Measurements from ENCODE around the gene SENP6.
A peak's percentile ranks its signal among the peaks of the same experiment; 100 is the strongest.
"Not testable (repeated sequence)": the region's sequence is repeated elsewhere in the genome, so short reads cannot be mapped to it uniquely, and the experiment has no call there.

SENP6 gene

GRCh38 chr6:75723382-75723781 is 121.7 kb downstream of the SENP6 start:
- no peak overlapping the region for H3K9ac ChIP-seq (ENCODE audit: low read depth, low read length)
- H3K4me1 ChIP-seq (ENCODE audit: insufficient read depth, low read length) = no peaks in the 10 kb centered on the region
- no peaks in the 10 kb centered on the region for H3K36me3 ChIP-seq (ENCODE audit: insufficient read depth, low read length)
- H3K9me3 ChIP-seq (ENCODE audit: control insufficient read depth, insufficient read depth, low read length) = no peaks in the 10 kb centered on the region

- H3K4me1 ChIP-seq (ENCODE audit: insufficient read depth, low read length) = no peaks in the 10 kb centered on the region
- H3K36me3 ChIP-seq (ENCODE audit: insufficient read depth, low read length) = no peaks in the 10 kb centered on the region
- no peaks in the 10 kb centered on the region for H3K9me3 ChIP-seq (ENCODE audit: control insufficient read depth, insufficient read depth, low read length)
- H3K9ac ChIP-seq (ENCODE audit: low read depth, low read length) = no peak overlapping the region
Observed at GRCh38 chr6:75727206-75727605, 125.5 kb downstream of the SENP6 start.

GRCh38 chr6:75731029-75731428 is 129.3 kb downstream of the SENP6 start:
- not testable (repeated sequence) for H3K9me3 ChIP-seq (ENCODE audit: control insufficient read depth, insufficient read depth, low read length); H3K9ac ChIP-seq (ENCODE audit: low read depth, low read length); H3K36me3 ChIP-seq (ENCODE audit: insufficient read depth, low read length); H3K4me1 ChIP-seq (ENCODE audit: insufficient read depth, low read length)

GRCh38 chr6:75735491-75736186 is 134.0 kb downstream of the SENP6 start:
- Histone ChIP-seq H3K4me1 (ENCODE audit: insufficient read depth, low read length) (no peaks in the 10 kb centered on the region), H3K9me3 (ENCODE audit: control insufficient read depth, insufficient read depth, low read length) (no peaks in the 10 kb centered on the region), H3K9ac (ENCODE audit: low read depth, low read length) (no peak overlapping the region), H3K36me3 (ENCODE audit: insufficient read depth, low read length) (no peaks in the 10 kb centered on the region)

GRCh38 chr6:75743971-75744370 is 142.3 kb downstream of the SENP6 start:
- H3K9ac ChIP-seq (ENCODE audit: low read depth, low read length) = no peak overlapping the region

GRCh38 chr6:75745404-75745803 is 143.7 kb downstream of the SENP6 start:
- no peak overlapping the region for H3K9ac ChIP-seq (ENCODE audit: low read depth, low read length)
- H3K4me1 ChIP-seq (ENCODE audit: insufficient read depth, low read length) = no peaks in the 10 kb centered on the region
- H3K9me3 ChIP-seq (ENCODE audit: control insufficient read depth, insufficient read depth, low read length) = no peaks in the 10 kb centered on the region
- H3K36me3 ChIP-seq (ENCODE audit: insufficient read depth, low read length) = no peaks in the 10 kb centered on the region

More at GRCh38 chr6:75743971-75744370, 142.3 kb downstream of the SENP6 start:
- H3K4me1 ChIP-seq (ENCODE audit: insufficient read depth, low read length) = no peaks in the 10 kb centered on the region
- H3K36me3 ChIP-seq (ENCODE audit: insufficient read depth, low read length) = no peaks in the 10 kb centered on the region
- no peaks in the 10 kb centered on the region for H3K9me3 ChIP-seq (ENCODE audit: control insufficient read depth, insufficient read depth, low read length)

- Histone ChIP-seq H3K9ac (ENCODE audit: low read depth, low read length) (no peak overlapping the region), H3K4me1 (ENCODE audit: insufficient read depth, low read length) (no peaks in the 10 kb centered on the region), H3K36me3 (ENCODE audit: insufficient read depth, low read length) (no peaks in the 10 kb centered on the region), H3K9me3 (ENCODE audit: control insufficient read depth, insufficient read depth, low read length) (no peaks in the 10 kb centered on the region)
Observed at GRCh38 chr6:75746221-75746620, 144.5 kb downstream of the SENP6 start.

GRCh38 chr6:75747152-75747992 is 145.7 kb downstream of the SENP6 start:
- Histone ChIP-seq H3K9me3 (ENCODE audit: control insufficient read depth, insufficient read depth, low read length) (no peaks in the 10 kb centered on the region), H3K36me3 (ENCODE audit: insufficient read depth, low read length) (no peaks in the 10 kb centered on the region), H3K4me1 (ENCODE audit: insufficient read depth, low read length) (no peaks in the 10 kb centered on the region), H3K9ac (ENCODE audit: low read depth, low read length) (no peak overlapping the region)

- peak overlapping the region; percentile 86 for H3K9ac ChIP-seq (ENCODE audit: low read depth, low read length)
- H3K36me3 ChIP-seq (ENCODE audit: insufficient read depth, low read length) = no peaks in the 10 kb centered on the region
- H3K4me1 ChIP-seq (ENCODE audit: insufficient read depth, low read length) = no peaks in the 10 kb centered on the region
- no peaks in the 10 kb centered on the region for H3K9me3 ChIP-seq (ENCODE audit: control insufficient read depth, insufficient read depth, low read length)
Observed at GRCh38 chr6:75748003-75748742, 146.5 kb downstream of the SENP6 start.

GRCh38 chr6:75748743-75749538 is 147.3 kb downstream of the SENP6 start, which contains the start of gene MYO6:
MYO6 (plus strand) TSS chr6:75749239; CDS start chr6:75817548, 68,309 bp downstream.
- Histone ChIP-seq H3K36me3 (ENCODE audit: insufficient read depth, low read length) (no peaks in the 10 kb centered on the region), H3K9ac (ENCODE audit: low read depth, low read length) (peak within 1 kb of the TSS; percentile 86), H3K9me3 (ENCODE audit: control insufficient read depth, insufficient read depth, low read length) (no peaks in the 10 kb centered on the region), H3K4me1 (ENCODE audit: insufficient read depth, low read length) (no peaks in the 10 kb centered on the region)

GRCh38 chr6:75751443-75751842 is 149.8 kb downstream of the SENP6 start:
- Histone ChIP-seq H3K4me1 (ENCODE audit: insufficient read depth, low read length) (no peaks in the 10 kb centered on the region), H3K9me3 (ENCODE audit: control insufficient read depth, insufficient read depth, low read length) (no peaks in the 10 kb centered on the region), H3K9ac (ENCODE audit: low read depth, low read length) (no peak overlapping the region), H3K36me3 (ENCODE audit: insufficient read depth, low read length) (no peaks in the 10 kb centered on the region)

- Histone ChIP-seq H3K9me3 (ENCODE audit: control insufficient read depth, insufficient read depth, low read length) (no peaks in the 10 kb centered on the region), H3K9ac (ENCODE audit: low read depth, low read length) (no peak overlapping the region), H3K4me1 (ENCODE audit: insufficient read depth, low read length) (no peaks in the 10 kb centered on the region), H3K36me3 (ENCODE audit: insufficient read depth, low read length) (no peaks in the 10 kb centered on the region)
Observed at GRCh38 chr6:75752365-75752764, 150.7 kb downstream of the SENP6 start.

- Histone ChIP-seq H3K9me3 (ENCODE audit: control insufficient read depth, insufficient read depth, low read length) (no peaks in the 10 kb centered on the region), H3K9ac (ENCODE audit: low read depth, low read length) (no peak overlapping the region), H3K36me3 (ENCODE audit: insufficient read depth, low read length) (no peaks in the 10 kb centered on the region), H3K4me1 (ENCODE audit: insufficient read depth, low read length) (peaks cover 3% of the 10 kb centered on the region)
Observed at GRCh38 chr6:75755704-75756103, 154.0 kb downstream of the SENP6 start.

GRCh38 chr6:75757295-75757694 is 155.6 kb downstream of the SENP6 start:
- Histone ChIP-seq H3K36me3 (ENCODE audit: insufficient read depth, low read length) (no peaks in the 10 kb centered on the region), H3K9me3 (ENCODE audit: control insufficient read depth, insufficient read depth, low read length) (no peaks in the 10 kb centered on the region), H3K9ac (ENCODE audit: low read depth, low read length) (no peak overlapping the region), H3K4me1 (ENCODE audit: insufficient read depth, low read length) (peaks cover 3% of the 10 kb centered on the region)
